ENCODE data around the gene RAD52. TPM values are rescaled to one million over a fixed set of nuclear protein-coding genes. Genes with fewer than 3 reads are reported as not detected.

The RAD52 gene
- total RNA-seq, 4 donors from 2014 or later: 6.0 to 28.4 (median 14.3) TPM

DNA sequence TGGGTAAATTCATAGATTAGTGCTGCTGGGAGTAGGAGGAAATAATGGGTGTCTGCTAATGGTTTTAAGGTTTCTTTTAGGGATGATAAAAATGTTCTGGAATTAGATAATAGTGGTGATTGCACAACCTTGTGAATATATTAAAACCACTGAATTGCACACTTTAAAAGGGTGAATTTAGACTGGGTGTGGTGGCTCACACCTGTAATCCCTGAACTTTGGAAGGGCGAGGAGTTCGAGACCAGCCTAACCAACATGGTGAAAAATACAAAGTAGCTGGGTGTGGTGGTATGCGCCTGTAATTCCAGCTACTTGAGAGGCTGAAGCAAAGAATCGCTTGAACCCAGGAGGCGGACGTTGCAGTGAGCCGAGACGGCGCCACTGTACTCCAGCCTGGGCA is 1.3 kb downstream of the RAD52 start:
- H3K27me3 ChIP-seq: no peaks in the 10 kb centered on the region
- 91% methylated on average over 9 of the region's 9 CpGs for WGBS
- peaks cover 14% of the 10 kb centered on the region for H3K4me1 ChIP-seq
- peaks cover 5% of the 10 kb centered on the region for H3K36me3 ChIP-seq
- TF ChIP-seq EP300 (IDR thresholded peaks at IDR 0.05): no peak
- TF ChIP-seq CTCF (IDR thresholded peaks at IDR 0.05): no peak
- TF ChIP-seq POLR2AphosphoS5 (IDR thresholded peaks at IDR 0.05): no peak
- no peak for TF ChIP-seq POLR2A (IDR thresholded peaks at IDR 0.05)
- H3K9me3 ChIP-seq: no peaks in the 10 kb centered on the region
- DNase-seq (ENCODE audit: low spot score in 2 of 2): no peak
- peak overlapping the region; percentile 90 for H3K27ac ChIP-seq
- H3K4me3 ChIP-seq: peak overlapping the region; percentile 67

DNA sequence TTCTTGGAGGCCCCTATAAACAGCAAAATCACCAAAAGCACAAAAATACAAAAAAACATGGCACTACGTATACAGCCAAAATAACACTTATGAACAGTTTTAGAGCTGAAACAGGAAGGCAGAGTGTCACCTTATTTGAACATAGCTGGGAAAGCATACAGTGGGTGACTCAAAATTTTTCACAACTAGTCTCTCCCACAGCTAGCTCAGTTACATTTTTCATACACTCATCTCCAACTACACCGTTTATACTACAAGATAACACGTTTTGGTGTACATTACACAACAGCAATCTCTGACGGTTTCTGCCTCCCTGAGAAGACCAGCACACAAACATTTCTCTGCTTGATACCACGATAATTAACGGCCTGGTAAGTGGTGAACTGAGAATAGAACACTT is 2.9 kb downstream of the RAD52 start:
- Histone ChIP-seq H3K4me3 (no peak overlapping the region), H3K36me3 (peaks cover 9% of the 10 kb centered on the region), H3K27ac (no peak overlapping the region), H3K4me1 (peaks cover 14% of the 10 kb centered on the region), H3K27me3 (no peaks in the 10 kb centered on the region), H3K9me3 (no peaks in the 10 kb centered on the region)
- WGBS: 83% methylated on average over 6 of the region's 6 CpGs
- no peak for TF ChIP-seq CTCF (IDR thresholded peaks at IDR 0.05)
- no peak for TF ChIP-seq EP300 (IDR thresholded peaks at IDR 0.05)
- TF ChIP-seq POLR2A (IDR thresholded peaks at IDR 0.05): no peak
- no peak for TF ChIP-seq POLR2AphosphoS5 (IDR thresholded peaks at IDR 0.05)
- no peak for DNase-seq (ENCODE audit: low spot score in 2 of 2)

- TF ChIP-seq EP300 (IDR thresholded peaks at IDR 0.05) (no peak), POLR2A (IDR thresholded peaks at IDR 0.05) (no peak), POLR2AphosphoS5 (IDR thresholded peaks at IDR 0.05) (no peak), CTCF (IDR thresholded peaks at IDR 0.05) (no peak)
- H3K27me3 ChIP-seq: no peaks in the 10 kb centered on the region
- no peak for DNase-seq (ENCODE audit: low spot score in 2 of 2)
- H3K4me3 ChIP-seq: no peak overlapping the region
- H3K36me3 ChIP-seq: peaks cover 9% of the 10 kb centered on the region
- no peak overlapping the region for H3K27ac ChIP-seq
- H3K4me1 ChIP-seq: peaks cover 14% of the 10 kb centered on the region
- no peaks in the 10 kb centered on the region for H3K9me3 ChIP-seq
Measured at GRCh38 chr12:946212-946611, 3.3 kb downstream of the RAD52 start.

DNA sequence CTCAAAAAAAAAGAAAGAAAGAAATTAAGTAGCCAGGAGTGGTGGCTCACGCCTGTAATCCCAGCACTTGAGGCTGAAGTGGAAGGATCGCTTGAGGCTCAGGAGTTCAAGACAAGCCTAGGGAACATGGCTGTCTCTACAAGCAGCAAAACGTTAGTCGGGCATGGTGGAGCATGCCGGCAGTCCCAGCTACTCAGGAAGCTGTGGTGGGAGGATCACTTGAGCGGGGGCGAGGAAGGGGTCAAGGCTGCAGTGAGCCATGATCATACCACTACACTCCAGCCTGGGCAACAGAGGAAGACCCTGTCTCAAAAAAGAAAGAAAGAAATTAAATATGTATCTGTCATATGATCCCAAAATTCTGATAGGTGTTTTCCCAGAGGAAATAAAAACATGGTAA is 5.3 kb downstream of the RAD52 start:
- Histone ChIP-seq H3K4me3 (no peak overlapping the region), H3K9me3 (no peaks in the 10 kb centered on the region), H3K36me3 (peaks cover 16% of the 10 kb centered on the region), H3K27ac (no peak overlapping the region), H3K27me3 (no peaks in the 10 kb centered on the region), H3K4me1 (peaks cover 11% of the 10 kb centered on the region)
- DNase-seq (ENCODE audit: low spot score in 2 of 2): no peak
- 79% methylated on average over 7 of the region's 7 CpGs for WGBS
- TF ChIP-seq CTCF (IDR thresholded peaks at IDR 0.05) (no peak), EP300 (IDR thresholded peaks at IDR 0.05) (no peak), POLR2AphosphoS5 (IDR thresholded peaks at IDR 0.05) (no peak), POLR2A (IDR thresholded peaks at IDR 0.05) (no peak)

DNA sequence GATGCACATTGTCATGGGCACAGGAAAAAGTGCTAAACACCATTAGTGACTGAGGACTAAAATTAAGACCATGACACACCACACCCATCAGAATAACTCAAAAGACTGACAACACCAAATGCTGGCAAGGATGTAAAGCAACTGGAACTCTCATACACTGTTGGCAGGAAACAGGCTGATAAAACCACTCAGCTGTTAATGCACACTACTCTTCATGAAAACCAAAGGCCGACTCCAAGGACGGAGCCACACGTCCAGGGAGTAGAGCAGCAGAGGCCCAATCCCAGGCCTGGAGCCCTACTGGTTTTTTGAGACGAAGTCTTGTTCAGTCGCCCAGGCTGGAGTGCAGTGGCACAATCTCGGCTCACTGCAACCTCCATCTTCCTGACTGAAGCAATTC is 6.4 kb downstream of the RAD52 start:
- Histone ChIP-seq H3K27ac (no peak overlapping the region), H3K36me3 (peaks cover 16% of the 10 kb centered on the region), H3K9me3 (no peaks in the 10 kb centered on the region), H3K27me3 (no peaks in the 10 kb centered on the region), H3K4me3 (no peak overlapping the region), H3K4me1 (peaks cover 3% of the 10 kb centered on the region)
- DNase-seq (ENCODE audit: low spot score in 2 of 2): no peak
- TF ChIP-seq POLR2A (IDR thresholded peaks at IDR 0.05) (no peak), POLR2AphosphoS5 (IDR thresholded peaks at IDR 0.05) (no peak), EP300 (IDR thresholded peaks at IDR 0.05) (no peak), CTCF (IDR thresholded peaks at IDR 0.05) (no peak)
- 97% methylated on average over 6 of the region's 6 CpGs for WGBS

All from suprapubic skin (tissue), 4 donors.